Bronchial epithelial cell (primary cell): ENCODE measurements around the gene ISG15. TPM values are rescaled to one million over a fixed set of nuclear protein-coding genes. Genes with fewer than 3 reads are reported as not detected.
"Not testable (repeated sequence)": the region's sequence is repeated elsewhere in the genome, so short reads cannot be mapped to it uniquely, and the experiment has no call there.

Experiments
- DNase-seq: peaks from one replicate; pipeline ENCODE4 v3.0.0-alpha.2; 2010; ENCODE audit warnings: low read depth
- FAIRE-seq: peaks from 2 replicates; lab custom pipeline; 2011; peaks lifted over from hg19 to GRCh38; lab: Jason Lieb, UNC
- H3K27me3 ChIP-seq: 2 replicates; pipeline ENCODE4 v1.5.1; 2011; ENCODE audit warnings: low read length; ENCODE audit not compliant: control insufficient read depth, insufficient read depth
- H3K36me3 ChIP-seq: 2 replicates; pipeline ENCODE4 v1.5.1; 2011; ENCODE audit warnings: low read length; ENCODE audit not compliant: control insufficient read depth, insufficient read depth
- H3K4me3 ChIP-seq: 2 replicates; pipeline ENCODE4 v1.5.1; 2011; ENCODE audit warnings: mild to moderate bottlenecking, low read depth, low read length, control low read depth
- total RNA-seq: library from RNA; depleted of rRNA; stranded (reverse); fragments of >200 nt; gene quantifications from 2 replicates; pipeline ENCODE4 v1.2.1, GENCODE V29; 2014
- TF ChIP-seq, protein P1 (sequence below): IDR thresholded peaks from 2 replicates; pipeline ENCODE4 v1.5.1; 2011; ENCODE audit warnings: mild to moderate bottlenecking, moderate library complexity, low read length, control low read depth, inconsistent platforms; ENCODE audit not compliant: insufficient read depth, severe bottlenecking

Gene ISG15
- total RNA-seq, 1 donor from 2014 or later: 18.2 TPM

DNA sequence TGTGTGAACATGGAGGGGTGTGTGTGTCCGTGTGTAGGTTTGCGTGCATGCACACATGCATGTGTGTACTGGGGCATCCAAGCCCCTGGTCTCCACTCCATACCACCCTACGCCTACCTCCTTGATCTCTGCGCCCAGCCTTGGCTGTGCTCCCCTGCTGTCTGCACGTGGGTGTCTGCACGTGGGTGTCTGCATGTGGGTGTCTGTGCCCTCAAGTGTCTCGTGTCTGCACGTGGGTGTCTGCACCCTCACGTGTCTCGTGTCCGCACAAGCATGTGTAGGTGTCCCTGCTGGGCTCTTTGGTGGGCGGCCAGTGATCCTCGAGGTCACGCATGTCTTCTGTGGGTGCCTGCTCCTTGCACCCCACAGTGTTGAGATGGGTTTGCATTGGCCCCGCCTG lies 39.7 kb downstream of the ISG15 start:
- TF ChIP-seq, protein P1, sequence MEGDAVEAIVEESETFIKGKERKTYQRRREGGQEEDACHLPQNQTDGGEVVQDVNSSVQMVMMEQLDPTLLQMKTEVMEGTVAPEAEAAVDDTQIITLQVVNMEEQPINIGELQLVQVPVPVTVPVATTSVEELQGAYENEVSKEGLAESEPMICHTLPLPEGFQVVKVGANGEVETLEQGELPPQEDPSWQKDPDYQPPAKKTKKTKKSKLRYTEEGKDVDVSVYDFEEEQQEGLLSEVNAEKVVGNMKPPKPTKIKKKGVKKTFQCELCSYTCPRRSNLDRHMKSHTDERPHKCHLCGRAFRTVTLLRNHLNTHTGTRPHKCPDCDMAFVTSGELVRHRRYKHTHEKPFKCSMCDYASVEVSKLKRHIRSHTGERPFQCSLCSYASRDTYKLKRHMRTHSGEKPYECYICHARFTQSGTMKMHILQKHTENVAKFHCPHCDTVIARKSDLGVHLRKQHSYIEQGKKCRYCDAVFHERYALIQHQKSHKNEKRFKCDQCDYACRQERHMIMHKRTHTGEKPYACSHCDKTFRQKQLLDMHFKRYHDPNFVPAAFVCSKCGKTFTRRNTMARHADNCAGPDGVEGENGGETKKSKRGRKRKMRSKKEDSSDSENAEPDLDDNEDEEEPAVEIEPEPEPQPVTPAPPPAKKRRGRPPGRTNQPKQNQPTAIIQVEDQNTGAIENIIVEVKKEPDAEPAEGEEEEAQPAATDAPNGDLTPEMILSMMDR: no peak
- Histone ChIP-seq H3K27me3 (no peaks in the 10 kb centered on the region), H3K4me3 (no peak overlapping the region), H3K36me3 (peaks cover 30% of the 10 kb centered on the region)
- no peak for DNase-seq
- FAIRE-seq: no peak

DNA sequence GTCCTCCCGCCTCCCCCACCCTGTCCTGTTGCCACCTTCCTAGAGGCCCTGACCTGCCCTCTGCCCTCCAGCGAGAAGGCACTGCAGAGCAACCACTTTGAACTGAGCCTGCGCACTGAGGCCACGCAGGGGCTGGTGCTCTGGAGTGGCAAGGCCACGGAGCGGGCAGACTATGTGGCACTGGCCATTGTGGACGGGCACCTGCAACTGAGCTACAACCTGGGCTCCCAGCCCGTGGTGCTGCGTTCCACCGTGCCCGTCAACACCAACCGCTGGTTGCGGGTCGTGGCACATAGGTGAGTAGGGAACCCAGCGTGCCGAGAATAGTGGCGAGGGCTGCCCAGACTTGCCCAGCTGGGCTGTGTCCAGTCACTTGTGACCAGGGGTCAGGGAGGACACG lies 40.4 kb downstream of the ISG15 start:
- H3K4me3 ChIP-seq: no peak overlapping the region
- FAIRE-seq (no peak), DNase-seq (no peak)
- TF ChIP-seq, protein P1: no peak
- no peaks in the 10 kb centered on the region for H3K27me3 ChIP-seq
- H3K36me3 ChIP-seq: peaks cover 30% of the 10 kb centered on the region

DNA sequence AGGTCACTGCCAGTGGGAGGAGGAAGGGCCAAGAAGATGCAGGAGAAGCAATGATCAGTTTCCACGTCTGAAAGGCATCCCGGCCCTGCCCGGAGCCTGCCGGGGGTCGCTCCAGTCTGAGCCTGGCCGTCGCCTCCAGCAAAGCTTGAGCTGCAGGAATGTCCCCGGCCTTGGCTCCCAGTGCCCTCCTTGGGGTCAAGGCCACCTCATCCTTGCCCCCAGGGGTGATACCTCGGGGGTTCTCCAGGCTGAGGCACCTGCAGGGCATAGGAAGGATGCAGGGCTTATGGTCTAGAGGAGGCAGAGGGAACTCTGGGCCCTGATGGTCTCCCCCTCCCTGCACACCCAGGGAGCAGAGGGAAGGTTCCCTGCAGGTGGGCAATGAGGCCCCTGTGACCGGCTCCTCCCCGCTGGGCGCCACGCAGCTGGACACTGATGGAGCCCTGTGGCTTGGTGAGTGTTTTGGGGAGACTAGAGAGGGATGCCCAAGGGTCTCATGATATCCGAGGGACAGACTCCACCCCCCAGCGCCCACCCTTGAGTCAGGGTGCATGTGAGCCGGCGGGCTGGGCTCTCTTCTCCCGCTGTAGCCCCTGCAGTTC lies 40.9 kb downstream of the ISG15 start:
- FAIRE-seq (no peak), DNase-seq (no peak)
- Histone ChIP-seq H3K36me3 (peaks cover 29% of the 10 kb centered on the region), H3K27me3 (no peaks in the 10 kb centered on the region), H3K4me3 (no peak overlapping the region)
- TF ChIP-seq, protein P1: no peak

DNA sequence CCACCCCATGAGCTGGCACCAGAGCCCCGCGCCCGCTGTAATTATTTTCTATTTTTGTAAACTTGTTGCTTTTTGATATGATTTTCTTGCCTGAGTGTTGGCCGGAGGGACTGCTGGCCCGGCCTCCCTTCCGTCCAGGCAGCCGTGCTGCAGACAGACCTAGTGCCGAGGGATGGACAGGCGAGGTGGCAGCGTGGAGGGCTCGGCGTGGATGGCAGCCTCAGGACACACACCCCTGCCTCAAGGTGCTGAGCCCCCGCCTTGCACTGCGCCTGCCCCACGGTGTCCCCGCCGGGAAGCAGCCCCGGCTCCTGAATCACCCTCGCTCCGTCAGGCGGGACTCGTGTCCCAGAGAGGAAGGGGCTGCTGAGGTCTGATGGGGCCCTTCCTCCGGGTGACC lies 41.7 kb downstream of the ISG15 start:
- no peak overlapping the region for H3K4me3 ChIP-seq
- TF ChIP-seq, protein P1: no peak
- peaks cover 25% of the 10 kb centered on the region for H3K36me3 ChIP-seq
- DNase-seq: no peak
- no peaks in the 10 kb centered on the region for H3K27me3 ChIP-seq
- no peak for FAIRE-seq

DNA sequence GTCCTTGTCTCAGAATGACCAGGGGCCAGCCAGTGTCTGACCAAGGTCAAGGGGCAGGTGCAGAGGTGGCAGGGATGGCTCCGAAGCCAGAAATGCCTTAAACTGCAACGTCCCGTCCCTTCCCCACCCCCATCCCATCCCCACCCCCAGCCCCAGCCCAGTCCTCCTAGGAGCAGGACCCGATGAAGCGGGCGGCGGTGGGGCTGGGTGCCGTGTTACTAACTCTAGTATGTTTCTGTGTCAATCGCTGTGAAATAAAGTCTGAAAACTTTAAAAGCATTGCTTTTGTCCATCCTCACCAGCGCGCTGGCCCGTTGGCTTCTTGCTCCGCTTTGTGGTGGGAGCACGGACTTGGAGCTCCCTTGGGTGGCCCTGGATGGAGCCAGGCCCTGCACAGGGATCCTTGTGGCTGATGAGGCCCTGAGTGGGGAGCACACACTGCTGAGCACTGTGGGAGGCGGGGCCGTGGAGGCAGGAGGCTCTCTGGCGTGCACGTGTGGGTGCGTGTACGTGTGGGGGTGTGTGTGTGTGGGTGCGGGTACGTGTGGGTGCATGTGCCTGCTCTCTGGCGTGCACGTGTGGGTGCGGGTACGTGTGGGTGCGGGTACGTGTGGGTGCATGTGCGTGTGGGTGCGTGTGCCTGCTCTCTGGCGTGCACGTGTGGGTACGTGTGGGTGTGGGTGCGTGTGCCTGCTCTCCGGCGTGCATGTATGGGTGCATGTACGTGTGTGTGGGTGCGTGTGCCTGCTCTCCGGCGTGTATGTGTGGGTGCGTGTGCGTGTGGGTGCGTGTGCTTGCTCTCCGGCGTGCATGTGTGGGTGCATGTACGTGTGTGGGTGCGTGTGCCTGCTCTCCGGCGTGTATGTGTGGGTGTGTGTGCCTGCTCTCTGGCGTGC lies 42.8 kb downstream of the ISG15 start:
- H3K36me3 ChIP-seq: peaks cover 19% of the 10 kb centered on the region
- H3K27me3 ChIP-seq: peaks cover 1% of the 10 kb centered on the region
- peak; percentile 60 for FAIRE-seq
- TF ChIP-seq, protein P1: no peak
- H3K4me3 ChIP-seq: no peak overlapping the region
- DNase-seq: no peak

DNA sequence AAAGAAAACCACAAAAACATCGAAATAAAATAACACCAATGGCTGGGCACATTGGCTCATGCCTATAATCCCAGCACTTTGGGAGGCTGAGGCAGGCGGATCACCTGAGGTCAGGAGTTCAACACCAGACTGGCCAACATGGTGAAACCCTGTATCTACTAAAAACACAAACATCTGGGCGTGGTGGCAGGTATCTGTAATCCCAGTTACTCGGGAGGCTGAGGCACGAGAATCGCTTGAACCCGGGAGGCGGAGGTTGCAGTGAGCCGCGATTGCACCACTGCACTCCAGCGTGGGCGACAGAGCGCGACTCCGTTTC lies 44.4 kb downstream of the ISG15 start:
- not testable (repeated sequence) for H3K4me3 ChIP-seq, FAIRE-seq, DNase-seq, H3K27me3 ChIP-seq
- peaks cover 12% of the 10 kb centered on the region for H3K36me3 ChIP-seq
